Panc1 (cell line): ENCODE data around the gene CHMP6. TPM values are rescaled to one million over a fixed set of nuclear protein-coding genes. Genes with fewer than 3 reads are reported as not detected.

ENCODE experiments used
- ATAC-seq: fragments of 200-7000 bp; cut with Tn5 transposase; 2 replicates; pipeline ENCODE4 v1.9.1; 2020; ENCODE audit warnings: mild to moderate bottlenecking, moderate library complexity
- BruUV-seq: library from RNA; stranded (reverse); fragments of 400-500 nt; replicated peaks from 2 replicates; lab custom pipeline; 2021; lab: Mats Ljungman, UMichigan
- CTCF ChIA-PET: fragments of 300-600 bp; sonication (Branson Sonifier 250); formaldehyde crosslinking; loops from one replicate; lab custom pipeline; 2022; ENCODE audit warnings: antibody characterized with exemption; lab: Charles Lee
- POLR2A ChIA-PET: fragments of 300-600 bp; sonication (Branson Sonifier 250); formaldehyde crosslinking; loops from one replicate; lab custom pipeline; 2022; ENCODE audit warnings: antibody characterized with exemption; lab: Charles Lee
- DNase-seq: peaks from one replicate; pipeline ENCODE4 v3.0.0-alpha.2; 2010; ENCODE audit warnings: low read depth, low spot score
- H3K27ac ChIP-seq: 2 replicates; pipeline ENCODE4 v1.5.1; 2011; ENCODE audit warnings: mild to moderate bottlenecking, low read length, inconsistent platforms
- H3K27me3 ChIP-seq: fragments of 200-500 bp; sonication (Bioruptor generic); 2 replicates; pipeline ENCODE4 v1.6.0; 2014; ENCODE audit warnings: low read length, inconsistent platforms; ENCODE audit not compliant: control insufficient read depth, insufficient read depth
- H3K36me3 ChIP-seq: fragments of 200-500 bp; sonication (Bioruptor generic); 2 replicates; pipeline ENCODE4 v1.5.1; 2014; ENCODE audit warnings: inconsistent platforms, mild to moderate bottlenecking, low read length, moderate library complexity; ENCODE audit not compliant: control insufficient read depth, insufficient read depth
- H3K4me1 ChIP-seq: 2 replicates; pipeline ENCODE4 v1.5.1; 2011; ENCODE audit warnings: inconsistent platforms, mild to moderate bottlenecking, low read length, moderate library complexity; ENCODE audit not compliant: control insufficient read depth, insufficient read depth
- H3K4me3 ChIP-seq, 2 experiments: 2 replicates each; pipeline ENCODE4 v1.5.1; 2011 to 2012; ENCODE audit warnings: low read depth in 2 of 2, low read length in 2 of 2, mild to moderate bottlenecking in 2 of 2, inconsistent platforms in 1 of 2, moderate library complexity in 1 of 2
- H3K9me3 ChIP-seq: fragments of 200-500 bp; sonication (Bioruptor generic); 2 replicates; pipeline ENCODE4 v1.5.1; 2014; ENCODE audit warnings: low read depth, mild to moderate bottlenecking, inconsistent platforms, low read length, moderate library complexity; ENCODE audit not compliant: control insufficient read depth, insufficient read depth
- CTCF ChIP-seq: fragments of 450-650 bp; IDR thresholded peaks from 2 replicates; pipeline ENCODE4 v1.5.1; 2017; ENCODE audit warnings: mild to moderate bottlenecking
- POLR2AphosphoS5 ChIP-seq: IDR thresholded peaks from 2 replicates; pipeline ENCODE4 v1.6.1; 2012; ENCODE audit warnings: mild to moderate bottlenecking, low read depth, low read length, moderate library complexity
- REST ChIP-seq, 2 experiments: IDR thresholded peaks; 2 replicates each; pipeline ENCODE4 v1.6.1; 2011 to 2012; ENCODE audit warnings: low read depth in 2 of 2, control low read depth in 1 of 2, low read length in 1 of 2, mild to moderate bottlenecking in 1 of 2, moderate library complexity in 1 of 2; ENCODE audit not compliant: insufficient read depth in 1 of 2
- SIN3A ChIP-seq: IDR thresholded peaks from 2 replicates; pipeline ENCODE4 v1.6.1; 2012; ENCODE audit warnings: low read depth, mild to moderate bottlenecking, low read length, moderate library complexity, borderline replicate concordance; ENCODE audit not compliant: insufficient read depth
- TCF7L2 ChIP-seq: IDR thresholded peaks from 2 replicates; pipeline ENCODE4 v1.6.1; 2011; ENCODE audit warnings: mild to moderate bottlenecking, low read depth, low read length, inconsistent platforms
- in situ Hi-C: cut with HindIII; loops from 2 replicates; pipeline ENCODE4 v1.10.0; 2016; ENCODE audit warnings: low sequenced_read_pairs, low pct_unique_long_range_greater_than_20kb
- intact Hi-C: fragments of 100-400 bp; cut with micrococcal nuclease; formaldehyde crosslinking; loops from one replicate; pipeline ENCODE4 v1.10.0; 2022; ENCODE audit not compliant: unreplicated experiment
- total RNA-seq: library from RNA; stranded (reverse); gene quantifications from one replicate; pipeline ENCODE4 v1.2.1, GENCODE V29; 2021; ENCODE audit not compliant: unreplicated experiment

CHMP6 gene
- total RNA-seq, 1 experiment from 2014 or later = 43.7 TPM

GRCh38 chr17:80951121-80952090 is 40.2 kb upstream of the CHMP6 start:
- TF ChIP-seq POLR2AphosphoS5 (no peak), CTCF (no peak), SIN3A (no peak), REST (IDR thresholded peaks at IDR 0.05; ENCODE audit: insufficient read depth in 1 of 2, low read depth in 2 of 2, low read length in 1 of 2) (no peak), TCF7L2 (no peak)
- H3K4me3 ChIP-seq = no peak overlapping the region
- no peaks in the 10 kb centered on the region for H3K4me1 ChIP-seq
- H3K36me3 ChIP-seq = no peaks in the 10 kb centered on the region
- no peak for ATAC-seq
- no peaks in the 10 kb centered on the region for H3K27me3 ChIP-seq
- POLR2A ChIA-PET = no interaction called here
- intact Hi-C loops (no loop called here), in situ Hi-C loops (no loop called here)
- H3K9me3 ChIP-seq = no peaks in the 10 kb centered on the region
- H3K27ac ChIP-seq = no peak overlapping the region
- CTCF ChIA-PET = interaction anchor here (0.6 kb wide), 1 partner anchor 14 kb away, joined by 3 read pairs; no protein-coding TSS in a partner anchor
- BruUV-seq = no TSS peak
- DNase-seq = no peak

- no peak for ATAC-seq
- no peak overlapping the region for H3K27ac ChIP-seq
- no peaks in the 10 kb centered on the region for H3K9me3 ChIP-seq
- no peaks in the 10 kb centered on the region for H3K27me3 ChIP-seq
- CTCF ChIA-PET = no interaction called here
- no peak overlapping the region for H3K4me3 ChIP-seq
- no peak for TF ChIP-seq POLR2AphosphoS5
- TF ChIP-seq TCF7L2 = no peak
- TF ChIP-seq CTCF = no peak
- no peak for TF ChIP-seq REST (IDR thresholded peaks at IDR 0.05; ENCODE audit: insufficient read depth in 1 of 2, low read depth in 2 of 2, low read length in 1 of 2)
- TF ChIP-seq SIN3A = no peak
- in situ Hi-C loops (no loop called here), intact Hi-C loops (no loop called here)
- no peaks in the 10 kb centered on the region for H3K36me3 ChIP-seq
- POLR2A ChIA-PET = no interaction called here
- no TSS peak for BruUV-seq
- no peaks in the 10 kb centered on the region for H3K4me1 ChIP-seq
- no peak for DNase-seq
Observed at GRCh38 chr17:80952291-80952690, 39.4 kb upstream of the CHMP6 start.
